Neutrophil (primary cell): Measurements from ENCODE around the gene PSMB7.

ENCODE experiments used
- H3K27ac ChIP-seq: fragments of 200-600 bp; sonication (generic); 2 replicates; pipeline ENCODE4 v1.5.1; 2016; ENCODE audit warnings: mild to moderate bottlenecking, moderate library complexity
- H3K27me3 ChIP-seq: fragments of 200-600 bp; sonication (generic); 2 replicates; pipeline ENCODE4 v1.6.0; 2016; ENCODE audit warnings: mild to moderate bottlenecking
- H3K36me3 ChIP-seq: fragments of 200-600 bp; sonication (generic); 2 replicates; pipeline ENCODE4 v1.5.1; 2017
- H3K4me1 ChIP-seq, 2 experiments: fragments of 200-600 bp in 1 of 2; sonication (generic) in 1 of 2; 1 replicate in 1 of 2; 2 replicates in 1 of 2; pipeline versions ENCODE4 v1.5.1 to v1.6.1; 2013 to 2016; ENCODE audit warnings: low read depth in 1 of 2, low read length in 1 of 2, mild to moderate bottlenecking in 1 of 2, moderate library complexity in 1 of 2; ENCODE audit not compliant: control insufficient read depth in 1 of 2, insufficient read depth in 1 of 2
- H3K4me3 ChIP-seq, 2 experiments: fragments of 200-600 bp in 1 of 2; sonication (generic) in 1 of 2; 1 replicate in 1 of 2; 2 replicates in 1 of 2; pipeline ENCODE4 v1.5.1; 2013 to 2016; ENCODE audit warnings: low read depth in 1 of 2, low read length in 1 of 2, mild to moderate bottlenecking in 1 of 2, moderate library complexity in 1 of 2
- H3K9me3 ChIP-seq: fragments of 200-600 bp; sonication (generic); 2 replicates; pipeline ENCODE4 v1.5.1; 2016
- TF ChIP-seq, protein P1 (sequence below): fragments of 200-600 bp; sonication (generic); IDR thresholded peaks from 2 replicates; pipeline ENCODE4 v1.5.1; 2016; ENCODE audit warnings: antibody characterized with exemption

PSMB7 gene

DNA sequence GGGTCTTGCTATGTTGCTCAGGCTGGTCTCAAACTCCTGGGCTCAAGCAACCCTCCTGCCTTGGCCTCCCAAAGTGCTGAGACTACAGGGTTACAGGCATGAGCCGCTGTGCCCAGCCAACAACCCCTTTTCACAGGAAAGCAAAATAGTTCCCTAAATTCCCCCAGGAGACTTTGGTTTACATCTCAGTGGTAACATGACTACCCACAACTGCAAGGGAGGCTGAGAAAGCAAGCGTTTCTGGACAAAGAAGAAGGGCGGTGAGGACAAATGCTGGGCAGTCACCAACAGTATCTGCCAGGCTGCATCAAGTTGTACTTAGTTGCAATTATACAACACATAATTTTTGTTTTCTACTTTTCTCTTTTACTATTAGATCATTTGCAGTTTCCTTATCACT, 27.6 kb upstream of the PSMB7 start:
- TF ChIP-seq, protein P1, sequence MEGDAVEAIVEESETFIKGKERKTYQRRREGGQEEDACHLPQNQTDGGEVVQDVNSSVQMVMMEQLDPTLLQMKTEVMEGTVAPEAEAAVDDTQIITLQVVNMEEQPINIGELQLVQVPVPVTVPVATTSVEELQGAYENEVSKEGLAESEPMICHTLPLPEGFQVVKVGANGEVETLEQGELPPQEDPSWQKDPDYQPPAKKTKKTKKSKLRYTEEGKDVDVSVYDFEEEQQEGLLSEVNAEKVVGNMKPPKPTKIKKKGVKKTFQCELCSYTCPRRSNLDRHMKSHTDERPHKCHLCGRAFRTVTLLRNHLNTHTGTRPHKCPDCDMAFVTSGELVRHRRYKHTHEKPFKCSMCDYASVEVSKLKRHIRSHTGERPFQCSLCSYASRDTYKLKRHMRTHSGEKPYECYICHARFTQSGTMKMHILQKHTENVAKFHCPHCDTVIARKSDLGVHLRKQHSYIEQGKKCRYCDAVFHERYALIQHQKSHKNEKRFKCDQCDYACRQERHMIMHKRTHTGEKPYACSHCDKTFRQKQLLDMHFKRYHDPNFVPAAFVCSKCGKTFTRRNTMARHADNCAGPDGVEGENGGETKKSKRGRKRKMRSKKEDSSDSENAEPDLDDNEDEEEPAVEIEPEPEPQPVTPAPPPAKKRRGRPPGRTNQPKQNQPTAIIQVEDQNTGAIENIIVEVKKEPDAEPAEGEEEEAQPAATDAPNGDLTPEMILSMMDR = no peak
- H3K4me3 ChIP-seq = no peak overlapping the region
- no peak overlapping the region for H3K27ac ChIP-seq
- no peaks in the 10 kb centered on the region for H3K9me3 ChIP-seq
- H3K36me3 ChIP-seq = no peaks in the 10 kb centered on the region
- H3K4me1 ChIP-seq = no peaks in the 10 kb centered on the region
- peaks cover 35% of the 10 kb centered on the region for H3K27me3 ChIP-seq

DNA sequence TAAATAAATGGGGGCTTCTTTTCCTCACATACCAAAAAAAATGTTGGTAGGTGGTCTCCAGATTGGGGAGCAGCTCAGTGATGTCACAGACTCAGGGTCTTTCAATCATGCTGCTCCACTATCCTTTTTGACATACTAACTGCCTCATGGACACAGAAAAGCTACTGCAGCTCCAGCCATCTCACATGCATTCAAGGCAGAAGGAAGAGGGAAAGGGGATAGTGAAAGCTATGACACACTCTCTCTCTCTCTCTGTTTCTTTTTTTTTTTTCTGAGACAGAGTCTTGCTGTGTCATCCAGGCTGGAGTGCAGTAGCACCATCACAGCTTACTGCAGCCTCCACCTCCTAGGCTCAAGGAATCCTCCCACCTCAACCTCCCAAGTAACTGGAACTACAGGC, 27.1 kb upstream of the PSMB7 start:
- Histone ChIP-seq H3K4me1 (no peaks in the 10 kb centered on the region), H3K27me3 (peaks cover 35% of the 10 kb centered on the region), H3K27ac (no peak overlapping the region), H3K36me3 (no peaks in the 10 kb centered on the region), H3K9me3 (no peaks in the 10 kb centered on the region), H3K4me3 (no peak overlapping the region)
- TF ChIP-seq, protein P1 = no peak

DNA sequence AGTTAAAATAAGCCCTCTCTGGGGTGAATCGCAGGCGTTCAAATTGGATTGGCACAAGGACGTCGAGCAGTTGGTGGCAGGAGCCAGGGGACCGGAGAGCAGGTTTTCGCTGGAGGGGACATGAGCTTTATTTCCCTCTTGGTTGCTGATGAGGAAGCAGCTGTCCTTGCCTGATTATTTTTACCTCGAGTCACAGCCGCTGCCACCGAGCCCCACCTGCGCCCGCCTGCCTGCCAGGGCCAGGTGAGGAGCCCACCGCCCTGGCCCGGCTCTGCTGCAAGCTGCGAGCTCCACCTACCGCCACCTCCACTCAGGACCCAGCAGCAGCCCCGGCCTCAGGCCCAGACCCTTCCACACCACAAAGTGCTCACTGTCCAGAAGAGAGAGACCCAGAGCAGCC, 26.0 kb upstream of the PSMB7 start:
- Histone ChIP-seq H3K27ac (no peak overlapping the region), H3K27me3 (peaks cover 35% of the 10 kb centered on the region), H3K4me3 (no peak overlapping the region), H3K4me1 (no peaks in the 10 kb centered on the region), H3K36me3 (no peaks in the 10 kb centered on the region), H3K9me3 (no peaks in the 10 kb centered on the region)
- TF ChIP-seq, protein P1 = no peak

DNA sequence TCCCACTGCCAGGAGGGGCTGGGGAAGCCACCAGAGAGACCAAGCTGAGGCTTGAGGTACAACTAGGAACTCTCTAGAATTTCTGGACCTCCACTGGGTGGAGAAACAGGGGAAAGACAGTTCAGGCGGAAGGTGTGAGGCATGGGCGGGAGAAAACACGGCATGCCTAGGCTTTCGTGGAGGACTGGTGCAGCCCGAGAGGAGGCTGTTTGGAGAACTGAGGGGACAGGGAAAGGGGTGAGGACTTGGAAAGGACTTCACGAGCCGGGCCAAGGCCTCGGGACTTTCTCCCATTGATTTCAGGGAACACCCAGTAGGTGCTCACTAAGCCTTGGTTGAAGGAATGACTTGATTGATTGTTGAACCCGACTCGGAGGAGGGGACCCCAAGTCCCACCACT, 25.5 kb upstream of the PSMB7 start:
- TF ChIP-seq, protein P1 = no peak
- no peaks in the 10 kb centered on the region for H3K36me3 ChIP-seq
- H3K9me3 ChIP-seq = no peaks in the 10 kb centered on the region
- H3K4me3 ChIP-seq = no peak overlapping the region
- H3K4me1 ChIP-seq = no peaks in the 10 kb centered on the region
- H3K27ac ChIP-seq = no peak overlapping the region
- H3K27me3 ChIP-seq = peaks cover 35% of the 10 kb centered on the region

DNA sequence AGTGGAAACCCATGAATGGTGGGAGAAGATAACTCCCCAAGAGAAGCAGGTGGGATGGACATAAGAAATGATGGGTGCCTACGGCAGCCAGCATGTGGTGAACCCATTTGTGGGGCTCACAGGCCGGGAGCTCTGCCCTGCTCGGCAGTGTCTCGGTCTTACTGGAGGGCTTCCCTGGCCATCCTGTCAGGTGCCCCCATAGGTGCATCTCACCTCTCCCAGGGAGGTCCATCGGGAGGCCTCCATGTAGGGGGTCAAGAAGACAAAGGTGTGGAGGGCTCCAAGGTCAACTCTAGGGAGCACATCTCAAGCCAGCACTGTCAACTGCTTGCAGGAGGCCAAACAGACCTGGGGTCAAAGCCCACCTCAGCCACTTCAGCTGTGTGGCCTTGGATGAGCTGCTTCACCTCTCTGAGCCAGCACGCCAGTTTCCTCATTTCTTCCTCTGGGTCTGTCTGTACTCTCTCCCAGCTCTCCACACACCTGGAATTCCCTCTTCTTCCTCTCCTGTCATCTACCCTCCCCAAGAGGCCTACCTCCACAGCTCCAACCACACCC, 24.5 kb upstream of the PSMB7 start:
- no peak overlapping the region for H3K27ac ChIP-seq
- H3K27me3 ChIP-seq = peaks cover 35% of the 10 kb centered on the region
- TF ChIP-seq, protein P1 = no peak
- H3K4me3 ChIP-seq = no peak overlapping the region
- no peaks in the 10 kb centered on the region for H3K36me3 ChIP-seq
- H3K4me1 ChIP-seq = no peaks in the 10 kb centered on the region
- no peaks in the 10 kb centered on the region for H3K9me3 ChIP-seq

DNA sequence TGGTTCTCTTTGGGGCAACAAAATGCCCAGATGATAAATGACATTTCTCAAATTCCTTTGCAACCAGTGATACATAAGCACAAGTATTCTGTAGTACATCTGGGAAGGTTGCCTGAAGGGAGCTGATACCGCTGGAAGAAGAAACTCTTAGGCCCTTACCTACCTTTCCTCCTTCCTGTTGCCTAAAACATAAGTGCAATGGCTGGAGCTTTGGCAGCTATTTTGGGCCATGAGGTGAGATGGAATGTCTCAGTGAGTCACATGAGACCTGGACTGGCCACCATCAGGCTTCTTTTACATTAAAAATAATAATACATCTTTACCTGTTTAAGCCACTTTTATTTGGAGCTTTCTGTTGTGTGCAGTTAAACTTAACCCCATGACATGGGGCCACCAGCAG, 23.8 kb upstream of the PSMB7 start:
- Histone ChIP-seq H3K27ac (no peak overlapping the region), H3K4me3 (no peak overlapping the region), H3K36me3 (no peaks in the 10 kb centered on the region), H3K9me3 (no peaks in the 10 kb centered on the region), H3K4me1 (no peaks in the 10 kb centered on the region), H3K27me3 (peaks cover 35% of the 10 kb centered on the region)
- TF ChIP-seq, protein P1 = no peak
